GM12891 (cell line): ENCODE measurements around the gene LGALS9B.
"Not testable (repeated sequence)": the region's sequence is repeated elsewhere in the genome, so short reads cannot be mapped to it uniquely, and the experiment has no call there.

Experiments
- PAX5 ChIP-seq: IDR thresholded peaks from 2 replicates; pipeline ENCODE4 v1.6.1; 2011; ENCODE audit warnings: low read length, moderate library complexity, mild to moderate bottlenecking; ENCODE audit not compliant: insufficient read depth, severe bottlenecking
- POLR2A ChIP-seq: IDR thresholded peaks from 2 replicates; pipeline ENCODE4 v1.6.1; 2011; ENCODE audit warnings: low read depth, low read length, control low read depth
- POLR2AphosphoS5 ChIP-seq: IDR thresholded peaks from 2 replicates; pipeline ENCODE4 v1.6.1; 2011; ENCODE audit warnings: low read depth, low read length, control low read depth
- POU2F2 ChIP-seq: IDR thresholded peaks from 2 replicates; pipeline ENCODE4 v1.6.1; 2011; ENCODE audit warnings: low read depth, mild to moderate bottlenecking, control low read depth, low read length, moderate library complexity
- SPI1 ChIP-seq: IDR thresholded peaks from 2 replicates; pipeline ENCODE4 v1.6.1; 2011; ENCODE audit warnings: low read depth, low read length, control low read depth
- TAF1 ChIP-seq: IDR thresholded peaks from 2 replicates; pipeline ENCODE4 v1.6.1; 2011; ENCODE audit warnings: low read depth, low read length, control low read depth

GRCh38 chr17:20465535-20465934, 1.8 kb downstream of the LGALS9B start:
- not testable (repeated sequence) for TF ChIP-seq POLR2A, TAF1, POLR2AphosphoS5, SPI1, POU2F2, PAX5
